ENCODE measurements around the gene TMEM144. TPM values are rescaled to one million over a fixed set of nuclear protein-coding genes. Genes with fewer than 3 reads are reported as not detected.
"Not testable (repeated sequence)": the region's sequence is repeated elsewhere in the genome, so short reads cannot be mapped to it uniquely, and the experiment has no call there.

Gene TMEM144
- total RNA-seq, 1 donor from 2014 or later = 4.2 TPM

DNA sequence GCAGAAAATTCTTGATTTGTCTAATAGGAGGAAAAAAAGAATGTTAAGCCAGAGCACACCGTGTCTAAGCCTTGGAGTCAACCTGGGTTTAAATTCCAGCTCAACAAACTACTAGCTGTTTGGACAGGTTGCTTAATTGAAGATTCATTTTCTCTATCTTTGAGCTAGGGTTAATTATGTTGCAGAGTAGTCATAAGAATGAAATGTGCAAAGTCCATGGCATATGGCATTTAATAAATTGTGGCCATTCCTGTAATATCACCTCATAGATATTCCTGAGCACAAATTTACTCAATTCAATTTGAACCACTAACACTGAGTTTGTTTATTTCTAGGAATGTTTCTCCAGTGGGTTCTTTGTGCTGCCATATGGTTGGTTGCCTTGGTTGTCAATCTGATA is 4.6 kb downstream of the TMEM144 start:
- H3K27me3 ChIP-seq (ENCODE audit: control insufficient read depth, insufficient read depth, low read length) = no peaks in the 10 kb centered on the region
- peaks cover 2% of the 10 kb centered on the region for H3K36me3 ChIP-seq (ENCODE audit: control insufficient read depth, insufficient read depth, low read length)
- TF ChIP-seq, protein P1, sequence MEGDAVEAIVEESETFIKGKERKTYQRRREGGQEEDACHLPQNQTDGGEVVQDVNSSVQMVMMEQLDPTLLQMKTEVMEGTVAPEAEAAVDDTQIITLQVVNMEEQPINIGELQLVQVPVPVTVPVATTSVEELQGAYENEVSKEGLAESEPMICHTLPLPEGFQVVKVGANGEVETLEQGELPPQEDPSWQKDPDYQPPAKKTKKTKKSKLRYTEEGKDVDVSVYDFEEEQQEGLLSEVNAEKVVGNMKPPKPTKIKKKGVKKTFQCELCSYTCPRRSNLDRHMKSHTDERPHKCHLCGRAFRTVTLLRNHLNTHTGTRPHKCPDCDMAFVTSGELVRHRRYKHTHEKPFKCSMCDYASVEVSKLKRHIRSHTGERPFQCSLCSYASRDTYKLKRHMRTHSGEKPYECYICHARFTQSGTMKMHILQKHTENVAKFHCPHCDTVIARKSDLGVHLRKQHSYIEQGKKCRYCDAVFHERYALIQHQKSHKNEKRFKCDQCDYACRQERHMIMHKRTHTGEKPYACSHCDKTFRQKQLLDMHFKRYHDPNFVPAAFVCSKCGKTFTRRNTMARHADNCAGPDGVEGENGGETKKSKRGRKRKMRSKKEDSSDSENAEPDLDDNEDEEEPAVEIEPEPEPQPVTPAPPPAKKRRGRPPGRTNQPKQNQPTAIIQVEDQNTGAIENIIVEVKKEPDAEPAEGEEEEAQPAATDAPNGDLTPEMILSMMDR (IDR thresholded peaks at IDR 0.05; ENCODE audit: insufficient read depth, low read length, severe bottlenecking) = no peak
- FAIRE-seq (no peak), DNase-seq (ENCODE audit: low read depth) (no peak)
- H3K4me3 ChIP-seq (ENCODE audit: low read depth, low read length) = no peak overlapping the region

- Histone ChIP-seq H3K36me3 (ENCODE audit: control insufficient read depth, insufficient read depth, low read length) (peaks cover 2% of the 10 kb centered on the region), H3K4me3 (ENCODE audit: low read depth, low read length) (no peak overlapping the region), H3K27me3 (ENCODE audit: control insufficient read depth, insufficient read depth, low read length) (no peaks in the 10 kb centered on the region)
- TF ChIP-seq, protein P1 (IDR thresholded peaks at IDR 0.05; ENCODE audit: insufficient read depth, low read length, severe bottlenecking) = no peak
- FAIRE-seq (no peak), DNase-seq (ENCODE audit: low read depth) (no peak)
Observed at GRCh38 chr4:158217763-158218162, 7.5 kb downstream of the TMEM144 start.

GRCh38 chr4:158219623-158220022 is 9.3 kb downstream of the TMEM144 start:
- FAIRE-seq = no peak
- H3K36me3 ChIP-seq (ENCODE audit: control insufficient read depth, insufficient read depth, low read length) = peaks cover 2% of the 10 kb centered on the region
- no peak overlapping the region for H3K4me3 ChIP-seq (ENCODE audit: low read depth, low read length)
- TF ChIP-seq, protein P1 (IDR thresholded peaks at IDR 0.05; ENCODE audit: insufficient read depth, low read length, severe bottlenecking) = no peak
- no peak for DNase-seq (ENCODE audit: low read depth)
- H3K27me3 ChIP-seq (ENCODE audit: control insufficient read depth, insufficient read depth, low read length) = no peaks in the 10 kb centered on the region

DNA sequence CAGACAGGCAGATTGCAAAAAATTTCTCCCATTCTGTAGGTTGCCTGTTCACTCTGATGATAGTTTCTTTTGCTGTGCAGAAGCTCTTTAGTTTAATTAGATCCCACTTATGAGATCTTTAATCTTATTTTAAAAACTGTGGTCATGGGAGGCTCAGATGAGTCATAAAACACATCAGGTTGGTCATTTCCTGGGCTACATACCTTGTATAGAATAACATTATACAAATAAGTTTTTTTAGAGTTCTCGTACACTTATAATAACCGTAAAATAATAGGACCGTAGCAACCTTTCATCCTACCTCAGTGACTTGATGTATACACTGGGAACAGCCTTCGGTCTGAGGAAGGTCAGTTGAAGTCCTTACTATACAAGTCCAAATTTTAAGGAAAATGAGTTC is 14.0 kb downstream of the TMEM144 start:
- not testable (repeated sequence) for H3K4me3 ChIP-seq (ENCODE audit: low read depth, low read length); H3K36me3 ChIP-seq (ENCODE audit: control insufficient read depth, insufficient read depth, low read length); H3K27me3 ChIP-seq (ENCODE audit: control insufficient read depth, insufficient read depth, low read length); FAIRE-seq
- DNase-seq (ENCODE audit: low read depth) = peak; percentile 41

GRCh38 chr4:158224999-158225398 is 14.7 kb downstream of the TMEM144 start:
- H3K4me3 ChIP-seq (ENCODE audit: low read depth, low read length); FAIRE-seq; H3K27me3 ChIP-seq (ENCODE audit: control insufficient read depth, insufficient read depth, low read length); DNase-seq (ENCODE audit: low read depth); H3K36me3 ChIP-seq (ENCODE audit: control insufficient read depth, insufficient read depth, low read length): not testable (repeated sequence)

GRCh38 chr4:158227880-158228279 is 17.6 kb downstream of the TMEM144 start:
- not testable (repeated sequence) for DNase-seq (ENCODE audit: low read depth); H3K27me3 ChIP-seq (ENCODE audit: control insufficient read depth, insufficient read depth, low read length); H3K4me3 ChIP-seq (ENCODE audit: low read depth, low read length); H3K36me3 ChIP-seq (ENCODE audit: control insufficient read depth, insufficient read depth, low read length); FAIRE-seq

- DNase-seq (ENCODE audit: low read depth); H3K36me3 ChIP-seq (ENCODE audit: control insufficient read depth, insufficient read depth, low read length); H3K27me3 ChIP-seq (ENCODE audit: control insufficient read depth, insufficient read depth, low read length); FAIRE-seq; H3K4me3 ChIP-seq (ENCODE audit: low read depth, low read length): not testable (repeated sequence)
Observed at GRCh38 chr4:158228399-158228798, 18.1 kb downstream of the TMEM144 start.

- no peaks in the 10 kb centered on the region for H3K36me3 ChIP-seq (ENCODE audit: control insufficient read depth, insufficient read depth, low read length)
- FAIRE-seq (no peak), DNase-seq (ENCODE audit: low read depth) (no peak)
- TF ChIP-seq, protein P1 (IDR thresholded peaks at IDR 0.05; ENCODE audit: insufficient read depth, low read length, severe bottlenecking) = no peak
- no peaks in the 10 kb centered on the region for H3K27me3 ChIP-seq (ENCODE audit: control insufficient read depth, insufficient read depth, low read length)
- no peak overlapping the region for H3K4me3 ChIP-seq (ENCODE audit: low read depth, low read length)
Observed at GRCh38 chr4:158229768-158230167, 19.5 kb downstream of the TMEM144 start.
